PFSK-1 (cell line): ENCODE results near the gene GRID1.

Source experiments
- FOXP2 ChIP-seq: optimal IDR thresholded peaks from 2 replicates; pipeline ENCODE3; 2011; ENCODE audit warnings: borderline replicate concordance, control low read depth, inconsistent platforms; ENCODE audit not compliant: insufficient read depth; ENCODE audit errors: extremely low read length, extremely low read depth
- POLR2AphosphoS5 ChIP-seq: IDR thresholded peaks from 2 replicates; pipeline ENCODE4 v1.6.1; 2012; ENCODE audit warnings: low read depth, mild to moderate bottlenecking, control low read depth, low read length, moderate library complexity
- SIN3A ChIP-seq: IDR thresholded peaks from 2 replicates; pipeline ENCODE4 v1.6.1; 2012; ENCODE audit warnings: mild to moderate bottlenecking, low read length, moderate library complexity, borderline replicate concordance; ENCODE audit not compliant: insufficient read depth
- TAF1 ChIP-seq: IDR thresholded peaks from 2 replicates; pipeline ENCODE4 v1.6.1; 2012; ENCODE audit warnings: low read length, control low read depth, borderline replicate concordance; ENCODE audit not compliant: insufficient read depth
- TF ChIP-seq, protein P1 (sequence below), 2 experiments: IDR thresholded peaks; 2 replicates each; pipeline versions ENCODE4 v1.6.1 to v1.8.0; 2011 to 2012; ENCODE audit warnings: low read depth in 2 of 2, low read length in 2 of 2, control low read depth in 1 of 2, inconsistent platforms in 1 of 2, mild to moderate bottlenecking in 1 of 2, moderate library complexity in 1 of 2; ENCODE audit not compliant: insufficient read depth in 1 of 2

GRID1 gene

DNA sequence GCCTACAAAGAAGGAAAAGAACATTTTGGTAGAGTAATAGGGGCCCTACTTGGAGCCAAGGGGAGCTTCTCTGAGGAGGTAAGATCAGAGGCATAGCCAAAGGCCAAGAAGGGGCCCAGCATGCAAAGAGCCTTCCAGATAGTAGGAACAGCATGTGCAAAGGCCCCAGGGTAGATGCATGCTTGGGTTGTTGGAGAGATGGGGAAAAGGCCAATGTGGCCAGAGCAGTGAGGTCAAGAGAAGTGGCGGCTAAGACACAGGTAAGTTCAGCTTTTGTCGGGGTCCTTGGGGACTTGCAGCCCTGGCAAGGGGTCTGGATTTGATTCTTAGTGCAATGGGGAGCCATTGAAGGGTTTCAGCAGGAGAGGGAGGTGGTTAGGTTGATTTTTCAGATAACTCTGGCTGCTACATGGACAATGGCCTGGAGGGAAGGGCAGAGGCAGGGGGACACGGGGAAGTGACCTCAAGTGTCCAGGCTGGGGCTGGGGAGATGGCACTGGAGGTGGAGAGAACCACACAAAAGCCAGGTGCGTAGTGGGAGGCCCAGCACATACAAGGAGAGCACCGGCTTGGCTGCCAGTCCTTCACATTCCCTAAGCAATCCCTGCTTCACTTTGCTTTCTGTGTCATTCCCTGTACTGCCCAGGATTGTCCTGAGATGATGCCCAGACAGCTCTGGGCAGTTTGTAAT, 16.5 kb downstream of the GRID1 start:
- TF ChIP-seq TAF1 (no peak), FOXP2 (no peak)

DNA sequence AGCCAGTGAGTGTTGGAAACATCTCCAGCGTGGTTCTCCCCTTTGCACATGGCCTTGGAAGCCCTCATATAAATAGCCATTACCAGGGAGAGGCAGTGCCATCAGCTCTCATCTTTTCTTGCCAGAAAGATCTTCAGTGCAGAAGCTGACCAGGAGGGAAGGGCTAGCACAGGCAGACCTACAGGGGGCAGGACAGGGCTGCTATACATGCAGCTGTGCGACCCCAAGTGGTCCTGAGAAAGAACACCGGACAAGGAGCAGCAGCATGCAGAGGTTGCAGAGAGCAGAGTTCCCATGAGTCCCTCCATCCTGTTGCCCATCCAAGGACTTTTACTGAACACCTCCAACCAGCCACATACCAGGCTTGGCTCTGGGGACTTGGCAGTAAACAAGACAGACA, 17.1 kb downstream of the GRID1 start:
- no peak for TF ChIP-seq POLR2AphosphoS5
- TF ChIP-seq FOXP2, result no peak
- TF ChIP-seq SIN3A, result no peak
- TF ChIP-seq, protein P1, sequence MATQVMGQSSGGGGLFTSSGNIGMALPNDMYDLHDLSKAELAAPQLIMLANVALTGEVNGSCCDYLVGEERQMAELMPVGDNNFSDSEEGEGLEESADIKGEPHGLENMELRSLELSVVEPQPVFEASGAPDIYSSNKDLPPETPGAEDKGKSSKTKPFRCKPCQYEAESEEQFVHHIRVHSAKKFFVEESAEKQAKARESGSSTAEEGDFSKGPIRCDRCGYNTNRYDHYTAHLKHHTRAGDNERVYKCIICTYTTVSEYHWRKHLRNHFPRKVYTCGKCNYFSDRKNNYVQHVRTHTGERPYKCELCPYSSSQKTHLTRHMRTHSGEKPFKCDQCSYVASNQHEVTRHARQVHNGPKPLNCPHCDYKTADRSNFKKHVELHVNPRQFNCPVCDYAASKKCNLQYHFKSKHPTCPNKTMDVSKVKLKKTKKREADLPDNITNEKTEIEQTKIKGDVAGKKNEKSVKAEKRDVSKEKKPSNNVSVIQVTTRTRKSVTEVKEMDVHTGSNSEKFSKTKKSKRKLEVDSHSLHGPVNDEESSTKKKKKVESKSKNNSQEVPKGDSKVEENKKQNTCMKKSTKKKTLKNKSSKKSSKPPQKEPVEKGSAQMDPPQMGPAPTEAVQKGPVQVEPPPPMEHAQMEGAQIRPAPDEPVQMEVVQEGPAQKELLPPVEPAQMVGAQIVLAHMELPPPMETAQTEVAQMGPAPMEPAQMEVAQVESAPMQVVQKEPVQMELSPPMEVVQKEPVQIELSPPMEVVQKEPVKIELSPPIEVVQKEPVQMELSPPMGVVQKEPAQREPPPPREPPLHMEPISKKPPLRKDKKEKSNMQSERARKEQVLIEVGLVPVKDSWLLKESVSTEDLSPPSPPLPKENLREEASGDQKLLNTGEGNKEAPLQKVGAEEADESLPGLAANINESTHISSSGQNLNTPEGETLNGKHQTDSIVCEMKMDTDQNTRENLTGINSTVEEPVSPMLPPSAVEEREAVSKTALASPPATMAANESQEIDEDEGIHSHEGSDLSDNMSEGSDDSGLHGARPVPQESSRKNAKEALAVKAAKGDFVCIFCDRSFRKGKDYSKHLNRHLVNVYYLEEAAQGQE (IDR thresholded peaks at IDR 0.05; ENCODE audit: insufficient read depth in 1 of 2, low read depth in 2 of 2, low read length in 2 of 2), result no peak

DNA sequence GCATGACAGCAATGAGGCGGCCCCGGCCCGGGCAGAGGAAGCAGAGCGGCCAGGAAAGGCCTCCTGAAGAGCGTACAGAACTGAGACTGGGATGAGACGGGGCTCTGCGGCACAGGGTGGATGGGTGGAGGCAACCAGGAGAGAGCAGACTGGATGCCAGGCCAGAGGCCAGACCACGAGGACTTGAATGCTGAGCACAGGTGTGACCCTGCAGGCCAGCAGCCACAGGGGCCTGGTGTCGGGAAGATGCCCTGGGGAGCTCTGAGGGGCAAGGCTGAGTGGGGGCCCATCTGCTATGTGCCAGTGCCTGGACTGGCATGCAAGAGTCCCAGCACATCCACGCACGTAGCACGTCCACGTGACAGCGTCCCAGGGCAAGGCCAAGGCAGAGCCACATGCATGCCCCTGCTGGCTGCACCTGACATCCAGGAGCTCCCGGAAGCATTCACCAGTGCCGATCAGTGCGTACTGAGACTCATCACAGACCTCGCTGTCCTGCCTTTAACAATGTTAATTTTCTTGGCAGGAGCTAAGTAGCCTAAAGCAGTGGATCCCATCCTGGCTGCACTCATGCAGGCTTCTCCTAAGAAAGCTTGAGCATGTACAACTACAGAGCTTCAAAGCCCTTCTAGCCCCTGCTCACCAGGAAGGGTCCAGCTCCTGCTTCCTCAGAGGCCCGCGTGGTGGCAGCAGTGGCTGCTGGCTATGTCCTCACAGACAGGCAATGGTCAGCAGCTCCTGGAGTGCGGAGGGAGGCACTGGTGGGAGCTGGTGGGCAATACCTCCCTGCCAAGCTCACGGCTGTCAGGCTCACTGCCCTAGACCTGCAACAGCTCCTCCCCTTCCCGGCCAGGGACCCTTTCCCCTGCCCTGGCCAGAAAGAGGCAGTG, 18.0 kb downstream of the GRID1 start:
- TF ChIP-seq SIN3A (no peak), TAF1 (no peak), FOXP2 (no peak)
- TF ChIP-seq, protein P1 (IDR thresholded peaks at IDR 0.05; ENCODE audit: insufficient read depth in 1 of 2, low read depth in 2 of 2, low read length in 2 of 2), result no peak

DNA sequence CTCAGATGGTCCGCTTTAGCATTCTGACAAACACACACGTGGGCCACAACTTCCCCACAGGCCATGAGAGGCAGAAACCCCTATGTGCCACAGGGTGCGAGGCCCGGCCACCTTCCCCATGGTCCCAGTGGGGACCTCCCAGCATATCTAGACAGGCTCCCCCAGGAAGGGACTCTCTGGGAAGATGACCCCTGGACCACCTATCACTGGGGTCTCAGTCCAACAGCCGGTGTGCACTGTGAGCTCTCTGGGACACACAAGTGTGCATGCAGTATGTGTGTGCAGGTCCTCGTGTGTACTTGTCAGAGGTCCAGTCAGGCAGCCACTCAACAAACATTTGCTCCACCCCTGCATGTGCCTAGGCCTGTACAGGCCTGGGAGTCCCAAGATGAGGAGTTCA, 18.7 kb downstream of the GRID1 start:
- TF ChIP-seq POLR2AphosphoS5 (no peak), TAF1 (no peak), SIN3A (no peak), FOXP2 (no peak)
- TF ChIP-seq, protein P1 (IDR thresholded peaks at IDR 0.05; ENCODE audit: insufficient read depth in 1 of 2, low read depth in 2 of 2, low read length in 2 of 2), result no peak

DNA sequence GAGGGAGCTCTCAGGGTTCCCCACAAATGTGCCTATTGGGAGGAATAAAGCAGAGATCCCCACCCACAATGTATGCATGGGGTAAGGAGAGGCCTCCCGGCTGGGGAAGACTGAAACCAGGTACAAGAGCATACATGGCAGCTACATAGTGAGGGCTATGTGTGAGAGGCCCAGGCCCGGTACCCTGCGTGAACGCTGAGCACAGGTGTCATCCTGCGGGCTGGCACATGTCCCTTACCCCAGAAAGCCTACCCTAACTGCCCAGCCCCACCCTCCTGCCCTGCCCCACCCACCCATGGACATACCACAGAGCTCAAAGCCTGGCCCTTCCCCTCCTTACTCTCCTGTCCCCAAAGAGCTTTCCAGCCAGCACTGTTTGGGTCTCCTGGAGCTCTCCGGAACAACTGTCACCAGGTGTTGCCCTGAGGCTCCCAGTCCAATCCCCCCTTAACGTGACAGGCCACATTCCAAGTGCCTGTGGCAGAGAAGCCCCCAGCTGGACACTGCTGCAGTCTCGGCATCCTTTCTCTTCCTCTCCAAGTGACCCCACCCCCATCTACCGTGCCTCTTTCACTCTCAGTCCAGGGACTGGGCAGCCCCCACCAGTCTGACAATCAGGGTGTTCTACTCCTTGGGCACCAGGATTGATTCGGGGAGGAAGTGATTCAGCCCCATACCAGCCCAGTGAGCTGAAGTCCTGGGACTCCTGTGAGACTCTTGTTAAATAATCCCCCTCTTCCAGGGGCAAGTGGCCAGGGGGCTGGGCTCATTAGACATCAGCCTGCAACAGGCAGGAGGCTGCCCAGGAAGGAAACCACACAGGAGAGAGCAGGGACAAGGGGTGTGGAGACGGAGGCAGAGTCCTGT, 19.6 kb downstream of the GRID1 start:
- TF ChIP-seq, protein P1 (IDR thresholded peaks at IDR 0.05; ENCODE audit: insufficient read depth in 1 of 2, low read depth in 2 of 2, low read length in 2 of 2), result no peak
- TF ChIP-seq FOXP2 (no peak), TAF1 (no peak), POLR2AphosphoS5 (no peak), SIN3A (no peak)
